Measurements from ENCODE around the gene KCNK2.
"Not testable (repeated sequence)": the region's sequence is repeated elsewhere in the genome, so short reads cannot be mapped to it uniquely, and the experiment has no call there.

Gene KCNK2

GRCh38 chr1:215151841-215152549 lies 69.5 kb downstream of the KCNK2 start:
- DNase-seq (ENCODE audit: low read depth in 3 of 3, low spot score in 1 of 3): no peak

GRCh38 chr1:215156232-215156631 lies 73.7 kb downstream of the KCNK2 start:
- DNase-seq (ENCODE audit: low read depth in 3 of 3, low spot score in 1 of 3): no peak

GRCh38 chr1:215160351-215160750 lies 77.8 kb downstream of the KCNK2 start:
- DNase-seq (ENCODE audit: low read depth in 3 of 3, low spot score in 1 of 3): no peak

GRCh38 chr1:215163144-215163543 lies 80.6 kb downstream of the KCNK2 start:
- not testable (repeated sequence) for DNase-seq (ENCODE audit: low read depth in 3 of 3, low spot score in 1 of 3)

GRCh38 chr1:215166886-215167285 lies 84.3 kb downstream of the KCNK2 start:
- DNase-seq (ENCODE audit: low read depth in 3 of 3, low spot score in 1 of 3): no peak

GRCh38 chr1:215181518-215181917 lies 99.0 kb downstream of the KCNK2 start:
- no peak for DNase-seq (ENCODE audit: low read depth in 3 of 3, low spot score in 1 of 3)

GRCh38 chr1:215185067-215185620 lies 102.6 kb downstream of the KCNK2 start:
- DNase-seq (ENCODE audit: low read depth in 3 of 3, low spot score in 1 of 3): no peak

GRCh38 chr1:215188302-215188950 lies 105.9 kb downstream of the KCNK2 start:
- DNase-seq (ENCODE audit: low read depth in 3 of 3, low spot score in 1 of 3): no peak

GRCh38 chr1:215192306-215192705 lies 109.8 kb downstream of the KCNK2 start:
- no peak for DNase-seq (ENCODE audit: low read depth in 3 of 3, low spot score in 1 of 3)

- no peak for DNase-seq (ENCODE audit: low read depth in 3 of 3, low spot score in 1 of 3)
These were observed 115.5 kb downstream of the KCNK2 start for GRCh38 chr1:215198021-215198420.

GRCh38 chr1:215200121-215200520 lies 117.6 kb downstream of the KCNK2 start:
- no peak for DNase-seq (ENCODE audit: low read depth in 3 of 3, low spot score in 1 of 3)

- no peak for DNase-seq (ENCODE audit: low read depth in 3 of 3, low spot score in 1 of 3)
These were observed 118.7 kb downstream of the KCNK2 start for GRCh38 chr1:215201283-215201682.

- no peak for DNase-seq (ENCODE audit: low read depth in 3 of 3, low spot score in 1 of 3)
These were observed 120.3 kb downstream of the KCNK2 start for GRCh38 chr1:215202868-215203267.

GRCh38 chr1:215210167-215210566 lies 127.6 kb downstream of the KCNK2 start:
- DNase-seq (ENCODE audit: low read depth in 3 of 3, low spot score in 1 of 3): no peak

- DNase-seq (ENCODE audit: low read depth in 3 of 3, low spot score in 1 of 3): no peak
These were observed 133.3 kb downstream of the KCNK2 start for GRCh38 chr1:215215846-215216245.

GRCh38 chr1:215219372-215219771 lies 136.8 kb downstream of the KCNK2 start:
- no peak for DNase-seq (ENCODE audit: low read depth in 3 of 3, low spot score in 1 of 3)

GRCh38 chr1:215220346-215220745 lies 137.8 kb downstream of the KCNK2 start:
- no peak for DNase-seq (ENCODE audit: low read depth in 3 of 3, low spot score in 1 of 3)

- no peak for DNase-seq (ENCODE audit: low read depth in 3 of 3, low spot score in 1 of 3)
These were observed 144.2 kb downstream of the KCNK2 start for GRCh38 chr1:215226757-215227156.

- DNase-seq (ENCODE audit: low read depth in 3 of 3, low spot score in 1 of 3): no peak
These were observed 145.7 kb downstream of the KCNK2 start for GRCh38 chr1:215228193-215228592.

- no peak for DNase-seq (ENCODE audit: low read depth in 3 of 3, low spot score in 1 of 3)
These were observed 158.9 kb downstream of the KCNK2 start for GRCh38 chr1:215241451-215241850.

- DNase-seq (ENCODE audit: low read depth in 3 of 3, low spot score in 1 of 3): no peak
These were observed 161.0 kb downstream of the KCNK2 start for GRCh38 chr1:215243345-215244054.

- DNase-seq (ENCODE audit: low read depth in 3 of 3, low spot score in 1 of 3): no peak
These were observed 168.4 kb downstream of the KCNK2 start for GRCh38 chr1:215250913-215251312.
